SK-N-SH (cell line): ENCODE results near the gene CFAP47.

Source experiments
- CHD2 ChIP-seq: fragments of 150-350 bp; IDR thresholded peaks from 2 replicates; pipeline ENCODE4 v1.6.1; 2018; ENCODE audit warnings: low read length; ENCODE audit not compliant: partially characterized antibody
- CTCF ChIP-seq: fragments of 200-600 bp; sonication (generic); IDR thresholded peaks from 2 replicates; pipeline ENCODE4 v1.6.1; 2017; ENCODE audit warnings: antibody characterized with exemption, mild to moderate bottlenecking, moderate library complexity
- EP300 ChIP-seq, 2 experiments: IDR thresholded peaks; 2 replicates each; pipeline versions ENCODE4 v1.4.0 to v1.6.1; 2012; ENCODE audit warnings: borderline replicate concordance in 1 of 2, low read depth in 1 of 2, low read length in 1 of 2
- EZH2phosphoT487 ChIP-seq: fragments of 200-600 bp; sonication (generic); IDR thresholded peaks from 2 replicates; pipeline ENCODE4 v1.6.1; 2017; ENCODE audit warnings: low read depth, mixed run types, mild to moderate bottlenecking, antibody characterized with exemption, moderate library complexity, borderline replicate concordance
- GATA2 ChIP-seq: sonication (generic); formaldehyde crosslinking; IDR thresholded peaks from 2 replicates; pipeline ENCODE4 v1.5.0; 2020; ENCODE audit warnings: mild to moderate bottlenecking, missing genetic modification reagents
- NRF1 ChIP-seq: IDR thresholded peaks from 2 replicates; pipeline ENCODE4 v1.6.1; 2012; ENCODE audit warnings: low read depth, mild to moderate bottlenecking, low read length
- POLR2AphosphoS5 ChIP-seq: IDR thresholded peaks from 2 replicates; pipeline ENCODE4 v1.6.1; 2012; ENCODE audit warnings: low read depth, low read length
- RAD21 ChIP-seq: IDR thresholded peaks from 2 replicates; pipeline ENCODE4 v1.6.1; 2012; ENCODE audit warnings: mild to moderate bottlenecking, low read length
- RXRA ChIP-seq: IDR thresholded peaks from 2 replicates; pipeline ENCODE4 v1.4.0; 2012; ENCODE audit warnings: low read depth, mild to moderate bottlenecking, borderline replicate concordance
- SMC3 ChIP-seq: IDR thresholded peaks from 2 replicates; pipeline ENCODE4 v1.6.1; 2012; ENCODE audit warnings: low read depth, low read length, improper control_type of control experiment
- TAF1 ChIP-seq: IDR thresholded peaks from 2 replicates; pipeline ENCODE4 v1.6.1; 2012; ENCODE audit warnings: low read depth, mild to moderate bottlenecking, low read length, moderate library complexity, borderline replicate concordance
- TCF12 ChIP-seq: IDR thresholded peaks from 2 replicates; pipeline ENCODE4 v1.4.0; 2012
- TF ChIP-seq, protein P1 (sequence below): IDR thresholded peaks from 2 replicates; pipeline ENCODE4 v1.4.0; 2012; ENCODE audit warnings: low read depth, borderline replicate concordance
- TF ChIP-seq, protein P2 (sequence below): IDR thresholded peaks from 2 replicates; pipeline ENCODE4 v1.4.0; 2012; ENCODE audit warnings: low read depth, borderline replicate concordance

- no peak for TF ChIP-seq CTCF
- TF ChIP-seq GATA2 (CRISPR knock-in tag), result no peak
- TF ChIP-seq, protein P1, sequence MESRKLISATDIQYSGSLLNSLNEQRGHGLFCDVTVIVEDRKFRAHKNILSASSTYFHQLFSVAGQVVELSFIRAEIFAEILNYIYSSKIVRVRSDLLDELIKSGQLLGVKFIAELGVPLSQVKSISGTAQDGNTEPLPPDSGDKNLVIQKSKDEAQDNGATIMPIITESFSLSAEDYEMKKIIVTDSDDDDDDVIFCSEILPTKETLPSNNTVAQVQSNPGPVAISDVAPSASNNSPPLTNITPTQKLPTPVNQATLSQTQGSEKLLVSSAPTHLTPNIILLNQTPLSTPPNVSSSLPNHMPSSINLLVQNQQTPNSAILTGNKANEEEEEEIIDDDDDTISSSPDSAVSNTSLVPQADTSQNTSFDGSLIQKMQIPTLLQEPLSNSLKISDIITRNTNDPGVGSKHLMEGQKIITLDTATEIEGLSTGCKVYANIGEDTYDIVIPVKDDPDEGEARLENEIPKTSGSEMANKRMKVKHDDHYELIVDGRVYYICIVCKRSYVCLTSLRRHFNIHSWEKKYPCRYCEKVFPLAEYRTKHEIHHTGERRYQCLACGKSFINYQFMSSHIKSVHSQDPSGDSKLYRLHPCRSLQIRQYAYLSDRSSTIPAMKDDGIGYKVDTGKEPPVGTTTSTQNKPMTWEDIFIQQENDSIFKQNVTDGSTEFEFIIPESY, result no peak
- no peak for TF ChIP-seq TAF1
- TF ChIP-seq RAD21, result no peak
- TF ChIP-seq RXRA, result no peak
- no peak for TF ChIP-seq EZH2phosphoT487
- TF ChIP-seq, protein P2, sequence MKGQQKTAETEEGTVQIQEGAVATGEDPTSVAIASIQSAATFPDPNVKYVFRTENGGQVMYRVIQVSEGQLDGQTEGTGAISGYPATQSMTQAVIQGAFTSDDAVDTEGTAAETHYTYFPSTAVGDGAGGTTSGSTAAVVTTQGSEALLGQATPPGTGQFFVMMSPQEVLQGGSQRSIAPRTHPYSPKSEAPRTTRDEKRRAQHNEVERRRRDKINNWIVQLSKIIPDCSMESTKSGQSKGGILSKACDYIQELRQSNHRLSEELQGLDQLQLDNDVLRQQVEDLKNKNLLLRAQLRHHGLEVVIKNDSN, result no peak
- no peak for TF ChIP-seq EP300 (IDR thresholded peaks at IDR 0.05; ENCODE audit: borderline replicate concordance in 1 of 2, low read depth in 1 of 2, low read length in 1 of 2)
- no peak for TF ChIP-seq POLR2AphosphoS5
- no peak for TF ChIP-seq NRF1
- TF ChIP-seq CHD2, result no peak
- TF ChIP-seq TCF12, result no peak
- no peak for TF ChIP-seq SMC3
Measured at GRCh38 chrX:36364262-36364661, 444.7 kb downstream of the CFAP47 start.
